HG03095 (cell line): ENCODE data around the gene ABHD8.

ENCODE experiments used
- ATAC-seq: cut with Tn5 transposase; IDR thresholded peaks from one replicate; pipeline ENCODE4 v1.9.1; 2021; ENCODE audit warnings: moderate library complexity; ENCODE audit not compliant: unreplicated experiment

ABHD8 gene

DNA sequence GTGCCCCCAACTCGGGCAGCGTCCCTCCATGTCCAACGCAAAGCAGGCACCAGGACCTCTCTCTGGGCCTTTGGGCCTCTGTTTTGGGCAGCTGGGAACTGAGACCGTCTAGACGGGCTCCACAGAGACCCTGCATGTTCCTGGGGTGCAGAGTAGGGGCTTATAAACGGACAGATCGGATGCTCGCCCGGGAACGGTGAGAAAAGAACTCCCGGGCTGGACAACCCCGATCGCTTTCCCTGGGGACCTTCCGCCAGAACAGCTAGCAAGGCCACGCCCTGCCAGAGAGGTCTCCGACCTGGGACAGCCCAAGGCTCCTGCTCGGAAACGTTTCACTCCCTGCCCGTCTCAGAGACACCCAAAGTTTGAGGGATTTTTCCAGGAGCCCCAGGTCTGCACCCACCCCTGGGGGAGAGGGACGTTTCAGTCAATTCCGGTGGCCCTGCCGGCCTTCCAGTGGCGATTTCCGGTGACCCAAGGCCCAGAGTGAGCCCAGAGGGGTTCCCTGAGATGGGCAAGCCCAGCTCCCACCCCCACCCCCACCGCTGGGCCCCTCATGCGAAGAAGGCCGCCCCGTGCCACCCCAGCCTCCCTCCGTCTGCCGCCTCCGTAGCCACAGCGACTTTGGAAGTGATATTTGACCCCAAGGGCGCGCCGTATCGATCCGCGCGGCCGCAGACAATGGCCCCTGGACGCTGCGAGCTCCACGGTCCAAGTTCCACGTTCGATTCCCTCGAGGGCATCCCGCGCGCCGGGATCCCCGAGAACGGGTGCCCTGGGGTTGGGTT lies 59.2 kb downstream of the ABHD8 start:
- ATAC-seq: no peak

DNA sequence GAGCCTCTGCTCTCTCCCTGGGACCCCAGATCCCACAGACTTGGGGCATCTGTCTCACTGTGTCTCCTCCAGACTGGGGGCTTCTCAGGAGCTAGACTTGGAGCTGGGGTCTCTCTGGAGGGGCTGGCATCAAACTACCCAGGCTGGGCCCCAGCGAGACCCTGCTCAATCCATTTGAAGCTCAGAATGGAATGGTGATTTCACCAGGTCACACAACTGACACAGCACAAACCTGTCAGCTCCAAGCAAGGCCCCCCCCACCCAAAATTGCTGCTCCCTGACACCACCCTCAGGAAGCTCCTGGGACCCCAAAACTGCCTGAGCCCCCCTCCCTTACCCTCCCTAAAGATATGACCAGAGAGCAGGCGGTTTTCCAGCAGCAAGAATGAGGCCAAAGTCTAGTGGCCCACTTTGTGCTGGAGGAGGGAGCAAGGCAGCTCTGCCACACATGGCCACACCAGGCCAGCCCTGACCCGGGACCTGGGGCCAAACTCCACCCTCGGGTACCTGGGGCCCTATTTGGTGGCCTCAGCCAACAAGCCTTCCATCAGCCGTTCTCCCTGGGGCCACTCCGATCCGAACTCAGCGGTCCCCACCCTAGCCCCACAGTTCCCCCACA lies 59.9 kb downstream of the ABHD8 start:
- ATAC-seq: no peak

DNA sequence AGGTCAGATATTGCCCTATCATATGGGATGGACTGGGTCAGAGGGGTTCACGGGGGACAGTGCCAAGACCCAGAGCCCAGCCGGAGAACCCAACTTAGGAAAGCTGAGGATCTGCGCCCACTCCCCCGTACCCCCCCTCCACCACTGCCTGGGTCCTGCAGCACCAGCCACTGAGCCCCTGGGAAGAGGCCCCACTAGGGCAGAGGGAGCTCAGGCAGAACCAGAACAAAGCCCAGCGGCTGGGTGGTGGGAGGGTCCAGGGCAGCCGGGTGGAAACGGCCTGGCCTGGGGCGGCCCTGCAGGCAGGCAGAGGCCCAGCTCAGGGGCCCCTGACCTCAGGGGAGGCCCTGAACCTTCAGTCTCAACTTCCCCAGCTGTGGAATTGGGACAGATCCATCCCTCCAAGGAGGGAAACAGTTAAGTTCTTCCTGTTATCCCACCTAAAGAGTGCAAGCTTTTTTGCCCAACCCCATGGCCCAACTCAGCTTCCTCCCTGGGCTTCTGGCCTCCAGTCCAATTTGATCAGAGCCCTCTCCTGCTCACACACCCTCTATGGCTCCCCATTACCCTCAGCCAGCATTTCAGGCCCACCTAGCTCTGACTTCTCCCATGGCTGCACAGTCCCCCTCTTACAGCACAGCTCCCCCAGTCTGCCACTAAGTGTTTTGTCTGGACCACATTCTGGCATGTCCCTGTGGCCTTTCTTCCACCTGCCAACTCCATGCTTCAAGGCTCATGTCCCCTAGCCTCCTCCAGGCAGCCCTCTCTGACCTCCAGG lies 60.6 kb downstream of the ABHD8 start:
- no peak for ATAC-seq
